H7 (cell line): Measurements from ENCODE around the gene MYL5. TPM values are rescaled to one million over a fixed set of nuclear protein-coding genes. Genes with fewer than 3 reads are reported as not detected.
"Not testable (repeated sequence)": the region's sequence is repeated elsewhere in the genome, so short reads cannot be mapped to it uniquely, and the experiment has no call there.

ENCODE experiments used
- DNase-seq: peaks from one replicate; pipeline ENCODE4 v3.0.0; 2012
- H3K27me3 ChIP-seq: 2 replicates; pipeline ENCODE4 v1.6.0; 2011; ENCODE audit warnings: mild to moderate bottlenecking, low read length; ENCODE audit not compliant: control insufficient read depth, insufficient read depth
- H3K36me3 ChIP-seq: replicated peaks from 2 replicates; pipeline ENCODE4 v1.5.1; 2011; ENCODE audit warnings: low read length; ENCODE audit not compliant: control insufficient read depth, insufficient read depth
- H3K4me3 ChIP-seq: 2 replicates; pipeline ENCODE4 v1.5.1; 2011; ENCODE audit warnings: low read depth, mild to moderate bottlenecking, control low read depth, low read length, moderate library complexity; ENCODE audit not compliant: insufficient read depth
- total RNA-seq: library from RNA; depleted of rRNA; stranded (reverse); fragments of >200 nt; shearing (Covaris generic); gene quantifications from 2 replicates; pipeline ENCODE4 v1.2.3, GENCODE V29; 2014

Gene MYL5
- total RNA-seq, 1 experiment from 2014 or later, result 12.6 TPM

DNA sequence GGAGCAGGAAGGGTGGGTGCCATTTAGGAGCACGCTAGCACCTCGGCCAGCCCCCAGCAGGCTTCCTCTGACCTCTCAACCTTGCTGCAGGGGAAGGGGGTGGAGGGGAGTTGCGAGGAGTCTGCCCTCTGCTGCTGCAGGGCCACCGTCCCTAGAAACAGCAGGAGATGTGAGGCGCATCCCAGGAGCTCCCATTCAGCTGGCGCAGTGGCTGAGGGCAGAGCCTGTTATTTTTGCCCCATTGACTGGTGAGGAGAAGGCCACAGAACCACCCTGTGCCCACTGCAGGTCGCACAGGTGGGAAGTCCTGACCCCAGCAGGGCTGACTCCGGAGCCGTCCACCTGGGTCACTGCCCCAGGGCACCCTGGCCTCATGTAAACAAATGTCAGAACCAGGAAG lies 40.9 kb upstream of the MYL5 start:
- no peak overlapping the region for H3K4me3 ChIP-seq
- H3K27me3 ChIP-seq, result no peaks in the 10 kb centered on the region
- DNase-seq, result no peak
- H3K36me3 ChIP-seq, result no peaks in the 10 kb centered on the region

DNA sequence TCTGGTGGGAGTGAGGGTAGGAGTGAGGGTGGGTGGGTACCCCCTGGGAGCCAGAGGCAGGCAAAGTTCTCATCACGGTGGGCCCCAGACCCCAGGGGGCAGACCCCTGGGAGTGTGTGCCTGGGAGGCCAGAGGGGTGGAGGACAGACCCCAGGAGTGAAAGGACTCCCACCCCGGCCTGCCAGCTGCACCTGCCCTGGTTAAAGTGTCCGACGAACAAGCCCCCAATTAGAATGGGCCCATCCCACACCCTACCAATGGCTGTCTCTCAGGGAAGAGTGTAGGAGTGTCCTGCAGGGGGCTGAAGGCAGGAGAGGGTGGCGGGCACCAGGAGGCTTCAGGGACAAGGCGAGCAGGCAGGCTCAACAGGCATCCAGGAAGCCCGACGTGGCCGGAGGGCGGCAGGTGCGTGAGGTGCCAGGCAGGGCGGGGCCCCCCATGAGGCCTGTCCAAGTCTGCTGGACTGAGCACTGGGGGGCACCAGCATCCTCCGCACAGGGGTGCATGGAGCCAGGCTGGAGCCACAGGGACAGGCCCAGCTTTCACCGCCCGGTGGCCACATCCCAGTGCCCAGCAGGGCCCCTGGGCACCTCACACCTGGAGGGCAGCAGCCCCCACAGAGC lies 40.3 kb upstream of the MYL5 start:
- Histone ChIP-seq H3K4me3 (no peak overlapping the region), H3K27me3 (no peaks in the 10 kb centered on the region), H3K36me3 (no peaks in the 10 kb centered on the region)
- peak; percentile 70 for DNase-seq

DNA sequence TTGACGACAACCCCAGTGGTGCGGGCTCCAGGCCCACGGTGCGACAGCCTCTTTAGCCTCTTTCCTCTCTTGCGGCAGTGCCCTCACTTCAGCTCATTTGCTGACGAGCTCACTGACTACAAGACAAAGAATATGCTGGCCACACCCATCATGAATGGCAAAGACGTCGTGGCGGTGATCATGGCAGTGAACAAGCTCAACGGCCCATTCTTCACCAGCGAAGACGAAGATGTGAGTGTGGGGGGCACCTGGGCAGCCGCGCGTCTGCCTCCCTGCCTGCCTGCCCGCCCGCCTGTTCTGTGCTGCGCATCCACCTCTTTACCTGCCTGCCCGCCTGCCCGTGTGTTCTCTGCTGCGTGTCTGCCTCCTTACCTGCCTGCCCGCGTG lies 39.8 kb upstream of the MYL5 start:
- no peaks in the 10 kb centered on the region for H3K27me3 ChIP-seq
- peak; percentile 57 for DNase-seq
- H3K4me3 ChIP-seq, result no peak overlapping the region
- no peaks in the 10 kb centered on the region for H3K36me3 ChIP-seq

DNA sequence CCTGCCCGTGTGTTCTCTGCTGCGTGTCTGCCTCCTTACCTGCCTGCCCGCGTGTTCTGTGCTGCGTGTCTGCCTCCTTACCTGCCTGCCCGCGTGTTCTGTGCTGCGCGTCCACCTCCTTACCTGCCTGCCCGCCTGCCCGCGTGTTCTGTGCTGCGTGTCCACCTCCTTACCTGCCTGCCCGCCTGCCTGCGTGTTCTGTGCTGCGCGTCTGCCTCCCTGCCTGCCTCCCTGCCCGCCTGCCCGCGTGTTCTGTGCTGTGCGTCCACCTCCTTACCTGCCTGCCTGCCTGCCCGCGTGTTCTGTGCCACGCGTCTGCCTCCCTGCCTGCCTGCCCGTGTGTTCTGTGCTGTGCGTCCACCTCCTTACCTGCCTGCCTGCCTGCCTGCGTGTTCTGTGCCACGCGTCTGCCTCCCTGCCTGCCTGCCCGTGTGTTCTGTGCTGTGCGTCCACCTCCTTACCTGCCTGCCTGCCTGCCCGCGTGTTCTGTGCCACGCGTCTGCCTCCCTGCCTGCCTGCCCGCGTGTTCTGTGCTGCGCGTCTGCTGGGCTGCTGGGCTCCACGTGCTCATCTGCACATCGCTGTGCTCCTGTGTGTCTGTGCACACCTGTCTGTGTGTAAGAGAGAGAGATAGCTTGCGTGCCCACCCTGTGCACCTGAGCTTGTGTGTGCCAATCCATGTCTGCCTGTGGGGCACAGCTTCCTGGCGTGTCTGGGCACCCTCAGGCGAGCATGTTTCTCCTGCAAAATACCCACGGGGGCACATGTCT lies 39.1 kb upstream of the MYL5 start:
- H3K36me3 ChIP-seq, H3K4me3 ChIP-seq, H3K27me3 ChIP-seq, DNase-seq: not testable (repeated sequence)

DNA sequence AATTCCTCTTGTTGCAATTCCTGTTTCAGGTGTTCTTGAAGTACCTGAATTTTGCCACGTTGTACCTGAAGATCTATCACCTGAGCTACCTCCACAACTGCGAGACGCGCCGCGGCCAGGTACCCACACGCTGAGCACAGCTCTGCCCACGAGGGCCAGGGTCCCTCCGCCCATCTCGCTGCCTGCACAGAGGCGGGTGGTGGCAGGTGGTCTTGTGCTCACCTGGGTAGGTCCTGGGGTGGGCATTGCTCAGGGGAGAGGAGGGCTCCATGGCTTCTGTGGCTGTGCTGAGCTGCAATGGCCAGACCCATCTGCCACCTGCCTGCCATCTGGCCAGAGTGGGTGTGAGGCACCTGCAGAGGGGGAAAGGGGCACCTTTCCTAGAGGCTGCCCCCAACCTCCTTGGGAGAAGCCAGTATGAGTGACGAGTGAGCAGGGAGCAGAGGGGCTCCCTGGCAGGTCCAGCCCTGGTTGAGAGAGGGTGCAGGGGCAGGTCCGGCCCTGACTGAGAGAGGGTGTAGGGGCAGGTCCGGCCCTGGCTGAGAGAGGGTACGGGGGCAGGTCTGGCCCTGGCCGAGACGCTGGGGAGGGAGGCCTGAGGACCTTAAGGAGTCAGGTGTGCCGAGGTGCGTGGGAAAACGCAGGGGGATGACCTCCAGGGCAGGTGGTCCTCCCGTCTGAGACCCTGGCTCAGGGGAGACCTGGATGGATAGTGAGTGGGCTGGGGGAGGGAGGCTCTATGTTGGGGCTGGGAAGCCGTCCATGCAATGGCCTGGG lies 38.3 kb upstream of the MYL5 start:
- DNase-seq, result peak; percentile 61
- H3K36me3 ChIP-seq, result no peaks in the 10 kb centered on the region

DNA sequence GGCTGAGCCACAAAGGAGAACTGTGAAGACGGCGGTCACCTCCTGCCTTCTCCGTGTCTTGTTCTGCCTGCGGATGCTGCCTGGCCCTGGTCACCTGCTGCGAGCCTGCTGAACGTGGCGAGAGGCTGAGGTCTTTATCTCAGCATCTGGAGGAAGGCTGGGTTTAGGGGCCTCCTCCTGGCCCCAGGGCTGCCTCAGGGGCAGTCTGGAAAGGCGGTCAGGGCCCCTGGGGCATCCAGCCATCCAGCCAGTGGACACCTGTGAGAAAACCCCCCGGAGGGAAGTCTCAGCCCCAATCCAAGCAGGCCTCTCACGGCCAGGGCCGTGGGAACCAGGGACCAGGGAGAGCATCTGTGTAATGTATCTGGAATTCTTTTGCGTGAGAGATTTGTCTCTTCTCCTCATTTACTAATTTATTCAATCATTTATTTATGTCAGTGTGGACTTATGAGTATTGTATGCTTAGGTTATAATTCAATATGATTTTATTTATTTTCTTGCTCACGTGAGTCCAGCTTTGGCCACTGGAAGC lies 37.6 kb upstream of the MYL5 start:
- no peaks in the 10 kb centered on the region for H3K27me3 ChIP-seq
- no peaks in the 10 kb centered on the region for H3K36me3 ChIP-seq
- no peak overlapping the region for H3K4me3 ChIP-seq
- no peak for DNase-seq

More for the DNA sequence above, 38.3 kb upstream of the MYL5 start:
- no peak overlapping the region for H3K4me3 ChIP-seq
- no peaks in the 10 kb centered on the region for H3K27me3 ChIP-seq

DNA sequence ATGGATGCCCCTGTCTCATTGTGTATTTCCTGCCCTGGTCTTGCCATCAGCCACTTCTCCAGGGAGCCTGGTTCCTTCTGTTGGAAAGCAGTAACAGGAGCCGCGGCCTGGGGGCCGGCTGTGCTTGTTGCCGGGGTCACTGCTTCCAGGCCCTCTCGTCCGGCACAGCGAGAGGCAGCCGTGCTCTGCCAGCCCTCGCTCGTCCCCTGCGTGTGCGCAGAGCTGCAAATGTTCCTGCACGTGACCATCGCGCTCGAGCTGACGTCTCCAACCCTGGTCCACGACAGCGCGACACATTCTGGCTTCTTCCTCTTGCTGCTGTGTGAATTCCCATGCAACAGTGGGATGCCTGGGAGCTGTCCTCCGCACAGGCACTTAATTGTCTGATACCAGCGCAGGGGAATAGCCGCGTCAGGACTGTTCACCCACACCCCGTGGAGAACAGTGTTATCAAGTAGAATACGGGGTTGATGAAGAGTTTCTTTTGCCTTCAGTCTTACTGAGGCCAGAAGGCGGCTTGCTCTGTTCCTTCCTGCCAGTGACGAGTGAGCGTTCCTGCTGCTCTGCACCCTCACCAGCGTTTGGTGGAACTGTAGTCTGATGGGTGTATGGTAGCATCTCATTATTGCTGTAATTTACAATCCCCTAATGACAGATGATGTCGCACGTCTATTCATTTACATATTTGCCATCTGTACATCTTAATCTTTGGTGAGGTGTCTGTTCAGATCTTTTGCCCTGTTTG lies 36.6 kb upstream of the MYL5 start:
- Histone ChIP-seq H3K36me3 (no peaks in the 10 kb centered on the region), H3K4me3 (no peak overlapping the region), H3K27me3 (no peaks in the 10 kb centered on the region)
- DNase-seq, result peak; percentile 48

DNA sequence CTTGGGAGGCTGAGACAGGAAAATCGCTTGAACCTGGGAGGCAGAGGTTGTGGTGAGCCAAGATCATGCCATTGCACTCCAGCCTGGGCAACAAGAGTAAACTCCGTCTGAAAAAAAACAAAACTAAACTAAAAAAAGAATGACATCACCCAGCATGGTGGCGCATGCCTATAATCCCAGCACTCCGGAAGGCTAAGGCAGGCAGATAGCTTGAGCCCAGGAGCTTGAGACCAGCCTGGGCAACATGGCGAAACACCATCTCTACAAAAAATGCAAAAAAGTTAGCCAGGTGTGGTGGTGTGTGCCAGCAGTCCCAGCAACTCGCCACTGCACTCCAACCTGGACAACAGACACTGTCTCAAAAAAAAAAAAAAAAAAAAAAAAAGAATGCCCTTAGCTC lies 32.0 kb upstream of the MYL5 start:
- not testable (repeated sequence) for DNase-seq, H3K4me3 ChIP-seq, H3K27me3 ChIP-seq, H3K36me3 ChIP-seq

DNA sequence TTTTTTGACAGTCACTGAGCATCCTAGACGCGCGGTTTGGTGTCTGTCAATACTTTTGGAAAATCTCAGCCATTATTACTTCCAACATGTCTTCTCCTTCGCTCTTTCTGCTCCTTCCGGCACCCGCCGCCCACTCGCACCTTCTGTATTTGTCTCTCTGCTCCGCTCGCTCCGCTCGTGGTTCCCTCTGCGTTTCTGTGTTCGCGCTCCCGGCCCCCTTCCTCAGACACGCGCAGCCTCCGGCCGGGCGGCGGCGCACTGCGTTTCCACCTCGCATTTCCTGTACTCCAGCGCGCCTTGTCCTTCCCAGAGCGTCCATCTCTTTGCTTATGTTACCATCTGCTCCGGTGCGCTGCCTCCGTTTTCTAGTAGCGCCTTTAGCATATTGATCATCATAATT lies 27.9 kb upstream of the MYL5 start:
- DNase-seq, result no peak
- Histone ChIP-seq H3K36me3 (no peaks in the 10 kb centered on the region), H3K27me3 (no peaks in the 10 kb centered on the region), H3K4me3 (no peak overlapping the region)

DNA sequence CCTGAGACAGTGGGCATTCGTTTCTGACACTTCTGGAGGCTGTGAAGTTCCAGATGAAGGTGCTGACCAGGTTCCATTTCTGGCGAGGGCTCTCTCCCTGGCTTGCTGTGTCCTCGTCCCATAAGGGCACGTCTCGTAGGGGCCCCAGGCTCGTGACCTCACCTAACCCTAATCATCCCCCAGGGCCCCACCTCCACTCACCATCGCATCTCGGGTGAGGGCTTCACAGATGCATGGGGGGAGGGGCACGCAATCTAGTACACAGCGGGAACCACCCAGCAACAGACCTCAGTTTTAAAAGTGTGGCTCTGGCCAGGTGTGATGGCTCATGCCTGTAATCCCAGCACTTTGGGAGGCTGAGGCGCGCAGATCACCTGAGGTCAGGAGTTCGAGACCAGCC lies 26.9 kb upstream of the MYL5 start:
- Histone ChIP-seq H3K4me3 (no peak overlapping the region), H3K27me3 (no peaks in the 10 kb centered on the region)
- DNase-seq, result no peak

DNA sequence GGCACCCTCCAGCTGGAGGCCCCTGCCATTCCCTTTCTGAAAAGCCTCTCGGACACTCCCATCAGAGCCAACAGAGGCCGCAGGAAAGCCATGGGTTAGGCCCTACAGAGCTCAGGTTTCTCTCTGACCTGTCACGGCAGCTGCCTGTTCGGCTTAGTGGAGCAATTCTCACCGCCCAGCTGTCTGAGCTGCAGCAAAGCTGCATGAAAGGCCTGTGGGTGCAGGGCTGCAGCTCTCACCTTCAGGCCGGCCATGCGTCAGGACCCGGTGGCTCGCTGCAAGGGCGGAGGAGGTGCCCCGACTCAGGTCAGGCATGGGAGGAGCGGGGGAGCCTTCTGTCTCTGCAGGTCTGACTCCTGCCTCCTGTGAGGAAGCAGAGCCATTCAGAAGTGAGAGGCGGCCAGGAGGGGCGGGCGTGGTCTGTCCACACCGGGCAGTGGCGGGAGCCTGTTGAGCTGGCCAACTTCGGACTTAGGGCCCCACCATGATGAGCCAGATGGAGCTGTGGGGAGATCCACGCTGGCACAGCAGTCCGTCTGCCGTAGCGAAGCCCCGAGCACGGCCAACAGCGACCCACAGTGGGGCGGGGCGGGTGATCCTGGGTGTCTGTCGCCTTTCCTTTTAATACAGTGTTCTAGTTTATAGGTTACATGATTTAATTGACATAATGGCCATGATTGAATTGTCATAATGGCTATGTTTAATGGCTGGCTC lies 25.6 kb upstream of the MYL5 start:
- H3K36me3 ChIP-seq, result no peaks in the 10 kb centered on the region
- DNase-seq, result no peak
- H3K27me3 ChIP-seq, result no peaks in the 10 kb centered on the region
- no peak overlapping the region for H3K4me3 ChIP-seq

More for the DNA sequence above, 26.9 kb upstream of the MYL5 start:
- H3K36me3 ChIP-seq, result no peaks in the 10 kb centered on the region

DNA sequence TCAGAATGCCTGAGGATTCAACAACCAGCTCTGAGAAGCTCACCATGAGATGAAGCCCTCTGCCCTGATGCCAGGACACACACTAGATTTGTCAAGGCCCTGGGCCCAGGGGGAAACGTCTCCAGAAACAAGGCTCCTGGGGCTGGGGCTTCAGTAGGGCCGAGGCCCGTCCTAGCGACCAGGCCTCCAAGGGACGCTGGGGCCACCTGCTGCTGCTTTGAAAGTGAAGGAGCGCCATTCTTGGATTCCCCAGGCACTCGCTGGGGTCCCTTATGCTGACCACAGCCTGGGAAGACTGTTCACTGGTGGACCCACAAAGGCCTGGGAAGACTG lies 25.1 kb upstream of the MYL5 start:
- no peak overlapping the region for H3K4me3 ChIP-seq
- no peak for DNase-seq

DNA sequence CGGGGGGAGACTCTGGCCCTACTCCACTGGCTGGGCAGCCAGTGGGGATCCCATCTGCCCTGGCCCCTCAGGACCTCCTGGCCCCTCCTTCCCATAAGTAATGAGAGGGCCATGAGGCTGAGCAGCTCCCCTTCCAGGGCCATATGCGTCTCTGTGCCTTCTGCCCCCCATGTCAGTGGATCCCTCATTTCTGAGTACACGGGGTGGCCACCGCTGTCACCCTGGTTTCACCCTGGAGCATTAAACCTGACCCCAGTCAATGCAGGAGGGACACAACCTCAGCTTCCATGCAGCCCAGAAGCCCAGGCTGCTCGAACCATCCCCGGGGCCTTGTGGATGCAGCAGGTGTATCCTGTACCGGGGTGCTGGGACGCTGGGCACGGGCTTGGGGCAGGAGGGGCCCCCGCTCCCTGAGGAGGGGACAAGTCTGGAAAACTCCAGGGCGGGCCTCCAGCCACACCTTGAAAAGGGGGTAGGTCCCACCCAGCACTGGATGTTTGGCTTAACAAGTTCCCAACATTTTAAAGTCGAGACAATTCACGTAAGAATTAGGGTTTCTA lies 24.5 kb upstream of the MYL5 start:
- Histone ChIP-seq H3K27me3 (no peaks in the 10 kb centered on the region), H3K36me3 (no peaks in the 10 kb centered on the region), H3K4me3 (no peak overlapping the region)
- no peak for DNase-seq

More for the DNA sequence above, 25.1 kb upstream of the MYL5 start:
- Histone ChIP-seq H3K27me3 (no peaks in the 10 kb centered on the region), H3K36me3 (no peaks in the 10 kb centered on the region)

DNA sequence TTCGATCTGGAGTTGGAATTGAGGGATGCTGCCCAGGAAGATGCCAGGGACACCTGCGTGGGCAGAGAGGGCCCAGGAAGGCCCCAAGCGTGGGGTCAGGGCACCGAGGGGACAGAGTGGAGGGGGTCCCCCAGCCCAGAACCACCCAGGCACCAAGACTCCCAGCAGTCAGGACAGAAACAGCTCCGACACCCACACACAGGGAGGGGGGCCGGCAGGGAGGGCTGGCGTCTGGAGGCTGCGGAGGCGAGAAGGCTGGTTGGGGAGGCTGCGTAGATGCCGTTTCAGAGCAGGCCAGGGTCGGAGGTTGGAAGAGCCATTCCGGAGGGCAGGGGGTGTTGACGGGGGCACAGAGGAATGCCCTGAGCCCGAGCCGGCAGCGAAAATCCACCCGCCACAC lies 23.9 kb upstream of the MYL5 start:
- H3K36me3 ChIP-seq, result no peaks in the 10 kb centered on the region
- no peaks in the 10 kb centered on the region for H3K27me3 ChIP-seq
- H3K4me3 ChIP-seq, result no peak overlapping the region
- no peak for DNase-seq
